ENCODE data around the gene CCNI2. TPM values are rescaled to one million over a fixed set of nuclear protein-coding genes. Genes with fewer than 3 reads are reported as not detected.

Gene CCNI2
- total and polyA plus RNA-seq, 8 donors: 0.46 to 56.7 (median 1.6) TPM; not detected in 2

- no peak for TF ChIP-seq POLR2A (IDR thresholded peaks at IDR 0.05)
- TF ChIP-seq CTCF (IDR thresholded peaks at IDR 0.05): no peak
- no peak for TF ChIP-seq POLR2AphosphoS5 (IDR thresholded peaks at IDR 0.05)
- no peak for TF ChIP-seq EP300 (IDR thresholded peaks at IDR 0.05)
- peaks cover 0 to 39% (median 5%) of the 10 kb centered on the region in 3 donors for H3K27me3 ChIP-seq
- intact Hi-C loops (cut with DNase I; ENCODE audit: low total_unique reads): no loop called here
- peaks cover 13 to 23% (median 20%) of the 10 kb centered on the region in 4 donors for H3K4me1 ChIP-seq
- DNase-seq: no peak
- no peak overlapping the region for H3K4me3 ChIP-seq
- whole genome bisulfite sequencing, 5 donors: 91 to 100% (median 98%) methylated on average over 2 of the region's 2 CpGs
- no peaks in the 10 kb centered on the region for H3K9me3 ChIP-seq
- H3K27ac ChIP-seq: no peak overlapping the region
- peaks cover 0 to 9% (median 3%) of the 10 kb centered on the region in 4 donors for H3K36me3 ChIP-seq
These were observed 2.3 kb downstream of the CCNI2 start for GRCh38 chr5:132749506-132749905.

DNA sequence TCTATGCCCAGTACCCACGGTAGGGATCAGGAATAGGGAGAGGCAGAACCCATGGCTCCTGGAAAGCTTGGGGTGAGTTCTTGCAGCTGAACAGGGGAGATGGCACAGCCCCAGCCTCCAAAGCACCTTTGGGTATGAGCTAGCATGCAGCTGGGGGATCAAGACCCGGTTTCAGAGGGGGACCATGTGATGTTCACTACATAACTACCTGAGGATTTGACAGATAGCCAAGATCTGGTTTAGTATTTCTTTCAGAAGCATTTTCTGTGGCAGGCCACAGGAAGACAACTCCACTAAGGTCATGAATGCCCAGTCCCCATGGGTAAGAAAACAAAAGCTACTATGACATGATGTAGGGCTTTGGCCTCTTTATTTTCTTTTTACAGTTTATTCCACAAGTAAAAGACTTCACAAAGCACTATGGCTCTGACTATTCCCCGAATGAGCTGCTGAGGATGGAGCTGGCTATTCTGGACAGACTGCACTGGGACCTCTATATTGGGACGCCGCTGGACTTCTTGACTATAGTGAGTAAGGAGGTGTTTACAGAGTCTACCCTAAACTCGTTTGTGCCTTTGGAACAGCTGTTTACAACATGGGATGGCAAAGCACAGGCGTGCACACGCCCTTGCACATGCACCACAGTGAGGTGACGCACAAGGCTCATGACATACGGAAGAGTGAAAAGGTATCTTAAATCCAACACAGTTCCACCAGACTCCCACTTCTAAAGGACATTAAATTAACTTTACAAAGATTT is 3.4 kb downstream of the CCNI2 start:
- TF ChIP-seq POLR2A (IDR thresholded peaks at IDR 0.05) (no peak), POLR2AphosphoS5 (IDR thresholded peaks at IDR 0.05) (no peak), CTCF (IDR thresholded peaks at IDR 0.05) (no peak), EP300 (IDR thresholded peaks at IDR 0.05) (no peak)
- Histone ChIP-seq H3K4me1 (peaks cover 13 to 23% (median 20%) of the 10 kb centered on the region in 4 donors), H3K36me3 (peaks cover 0 to 15% (median 3%) of the 10 kb centered on the region in 4 donors), H3K9me3 (no peaks in the 10 kb centered on the region), H3K27me3 (peaks cover 0 to 28% (median 5%) of the 10 kb centered on the region in 3 donors), H3K27ac (no peak overlapping the region), H3K4me3 (no peak overlapping the region)
- no peak for DNase-seq
- intact Hi-C loops (cut with DNase I; ENCODE audit: low total_unique reads): no loop called here
- 71 to 83% (median 76%) methylated on average over 9 to 10 of the region's 10 CpGs for WGBS, 5 donors

DNA sequence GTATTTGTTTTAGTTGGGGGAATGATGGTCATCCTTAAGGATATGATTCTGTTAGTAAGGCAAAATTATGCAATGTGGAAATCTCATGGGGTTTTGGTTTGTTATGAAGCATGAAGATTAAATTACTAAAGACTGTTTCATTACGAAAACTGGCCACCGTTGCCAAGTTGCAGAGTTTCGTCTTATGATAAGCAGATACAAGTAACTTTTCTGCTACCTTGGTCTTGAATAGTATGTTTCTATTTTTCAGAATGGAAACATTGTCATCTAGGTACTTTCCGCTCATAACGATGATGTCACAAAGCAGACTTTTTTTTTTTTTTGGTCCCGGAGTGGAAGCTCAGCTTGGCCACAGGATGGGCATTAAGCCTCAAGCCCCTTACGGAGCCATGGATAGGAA is 4.2 kb downstream of the CCNI2 start:
- Histone ChIP-seq H3K4me1 (peaks cover 13 to 23% (median 19%) of the 10 kb centered on the region in 4 donors), H3K4me3 (no peak overlapping the region), H3K9me3 (no peaks in the 10 kb centered on the region), H3K36me3 (peaks cover 0 to 21% (median 3%) of the 10 kb centered on the region in 4 donors), H3K27ac (no peak overlapping the region), H3K27me3 (peaks cover 0 to 22% (median 5%) of the 10 kb centered on the region in 3 donors)
- no peak for TF ChIP-seq POLR2A (IDR thresholded peaks at IDR 0.05)
- no peak for TF ChIP-seq CTCF (IDR thresholded peaks at IDR 0.05)
- no peak for TF ChIP-seq EP300 (IDR thresholded peaks at IDR 0.05)
- no peak for TF ChIP-seq POLR2AphosphoS5 (IDR thresholded peaks at IDR 0.05)
- intact Hi-C loops (cut with DNase I; ENCODE audit: low total_unique reads): no loop called here
- DNase-seq: no peak
- 70 to 86% (median 83%) methylated on average over 7 of the region's 7 CpGs for WGBS, 5 donors

DNA sequence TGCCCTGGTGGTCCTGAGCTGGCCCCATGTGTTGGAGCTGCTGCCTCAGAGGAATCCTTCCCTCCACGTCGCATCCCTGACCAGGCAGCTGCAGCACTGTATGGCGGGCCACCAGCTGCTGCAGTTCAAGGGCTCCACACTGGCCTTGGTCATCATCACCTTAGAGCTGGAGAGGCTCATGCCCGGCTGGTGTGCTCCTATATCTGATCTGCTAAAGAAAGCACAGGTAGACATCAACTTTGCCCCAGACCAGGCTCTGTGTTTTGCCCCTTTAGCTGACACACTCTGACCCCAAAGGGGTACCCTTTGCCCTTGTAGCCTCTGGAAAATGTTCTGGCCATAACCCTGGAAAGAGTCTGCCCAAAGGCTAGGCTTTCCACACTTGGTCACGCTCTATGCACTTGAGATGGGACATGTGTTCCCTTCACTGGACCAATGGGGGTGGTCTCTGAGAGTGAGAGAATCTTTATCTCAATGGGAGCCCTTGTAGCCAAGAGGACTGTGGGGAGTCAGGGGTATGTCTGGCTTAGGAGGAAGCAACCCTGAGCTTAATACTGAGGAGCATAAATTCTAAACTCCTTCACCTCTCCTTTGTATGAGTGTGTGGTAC is 4.8 kb downstream of the CCNI2 start:
- no peak for TF ChIP-seq EP300 (IDR thresholded peaks at IDR 0.05)
- TF ChIP-seq POLR2AphosphoS5 (IDR thresholded peaks at IDR 0.05): no peak
- no peak for TF ChIP-seq POLR2A (IDR thresholded peaks at IDR 0.05)
- TF ChIP-seq CTCF (IDR thresholded peaks at IDR 0.05): no peak
- intact Hi-C loops (cut with DNase I; ENCODE audit: low total_unique reads): no loop called here
- Histone ChIP-seq H3K9me3 (no peaks in the 10 kb centered on the region), H3K27me3 (peaks cover 0 to 15% (median 5%) of the 10 kb centered on the region in 3 donors), H3K27ac (no peak overlapping the region), H3K36me3 (peaks cover 2 to 26% (median 6%) of the 10 kb centered on the region in 4 donors), H3K4me1 (peaks cover 10 to 18% (median 14%) of the 10 kb centered on the region in 4 donors), H3K4me3 (no peak overlapping the region)
- whole genome bisulfite sequencing, 5 donors: 94 to 98% (median 96%) methylated on average over 4 to 5 of the region's 5 CpGs
- DNase-seq: no peak

All from stomach (tissue), 9 donors.